Ishikawa (cell line): ENCODE data around the gene DBF4B.

Experiments used
- CEBPB ChIP-seq: IDR thresholded peaks from 2 replicates; pipeline ENCODE4 v1.6.1; 2012
- EP300 ChIP-seq: IDR thresholded peaks from 2 replicates; pipeline ENCODE4 v1.6.1; 2012; ENCODE audit warnings: borderline replicate concordance
- RAD21 ChIP-seq: IDR thresholded peaks from 2 replicates; pipeline ENCODE4 v1.6.1; 2012; ENCODE audit warnings: low read depth
- TEAD4 ChIP-seq: IDR thresholded peaks from 2 replicates; pipeline ENCODE4 v1.6.1; 2012
- YY1 ChIP-seq: IDR thresholded peaks from 2 replicates; pipeline ENCODE4 v1.6.1; 2012; ENCODE audit warnings: low read depth
- ZBTB7A ChIP-seq: IDR thresholded peaks from 2 replicates; pipeline ENCODE4 v1.6.1; 2012; ENCODE audit warnings: low read depth
- TF ChIP-seq, protein P1 (sequence below): IDR thresholded peaks from 2 replicates; pipeline ENCODE4 v1.6.1; 2012; ENCODE audit warnings: low read depth, mild to moderate bottlenecking

DNA sequence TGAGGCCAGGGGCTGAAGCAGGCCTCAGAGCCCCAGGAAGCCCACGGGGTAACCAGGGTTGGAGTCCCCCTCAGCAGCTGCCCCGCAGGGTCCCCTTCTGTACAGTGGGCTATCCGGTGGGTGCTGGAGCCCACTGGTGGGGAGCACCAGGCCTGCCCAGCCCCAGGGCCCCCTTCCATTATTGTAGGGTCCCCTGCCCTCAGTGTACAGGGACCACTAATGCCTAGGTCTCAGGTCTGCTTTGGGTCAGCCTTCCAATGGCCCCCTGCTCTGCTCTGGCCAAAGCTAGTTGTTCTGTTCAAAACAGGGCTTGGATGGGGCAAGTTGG lies 51.4 kb downstream of the DBF4B start:
- TF ChIP-seq RAD21 = no peak
- no peak for TF ChIP-seq YY1
- TF ChIP-seq CEBPB = no peak
- no peak for TF ChIP-seq EP300
- TF ChIP-seq TEAD4 = no peak
- no peak for TF ChIP-seq ZBTB7A
- TF ChIP-seq, protein P1, sequence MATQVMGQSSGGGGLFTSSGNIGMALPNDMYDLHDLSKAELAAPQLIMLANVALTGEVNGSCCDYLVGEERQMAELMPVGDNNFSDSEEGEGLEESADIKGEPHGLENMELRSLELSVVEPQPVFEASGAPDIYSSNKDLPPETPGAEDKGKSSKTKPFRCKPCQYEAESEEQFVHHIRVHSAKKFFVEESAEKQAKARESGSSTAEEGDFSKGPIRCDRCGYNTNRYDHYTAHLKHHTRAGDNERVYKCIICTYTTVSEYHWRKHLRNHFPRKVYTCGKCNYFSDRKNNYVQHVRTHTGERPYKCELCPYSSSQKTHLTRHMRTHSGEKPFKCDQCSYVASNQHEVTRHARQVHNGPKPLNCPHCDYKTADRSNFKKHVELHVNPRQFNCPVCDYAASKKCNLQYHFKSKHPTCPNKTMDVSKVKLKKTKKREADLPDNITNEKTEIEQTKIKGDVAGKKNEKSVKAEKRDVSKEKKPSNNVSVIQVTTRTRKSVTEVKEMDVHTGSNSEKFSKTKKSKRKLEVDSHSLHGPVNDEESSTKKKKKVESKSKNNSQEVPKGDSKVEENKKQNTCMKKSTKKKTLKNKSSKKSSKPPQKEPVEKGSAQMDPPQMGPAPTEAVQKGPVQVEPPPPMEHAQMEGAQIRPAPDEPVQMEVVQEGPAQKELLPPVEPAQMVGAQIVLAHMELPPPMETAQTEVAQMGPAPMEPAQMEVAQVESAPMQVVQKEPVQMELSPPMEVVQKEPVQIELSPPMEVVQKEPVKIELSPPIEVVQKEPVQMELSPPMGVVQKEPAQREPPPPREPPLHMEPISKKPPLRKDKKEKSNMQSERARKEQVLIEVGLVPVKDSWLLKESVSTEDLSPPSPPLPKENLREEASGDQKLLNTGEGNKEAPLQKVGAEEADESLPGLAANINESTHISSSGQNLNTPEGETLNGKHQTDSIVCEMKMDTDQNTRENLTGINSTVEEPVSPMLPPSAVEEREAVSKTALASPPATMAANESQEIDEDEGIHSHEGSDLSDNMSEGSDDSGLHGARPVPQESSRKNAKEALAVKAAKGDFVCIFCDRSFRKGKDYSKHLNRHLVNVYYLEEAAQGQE = no peak
